GM23248 (cell line): ENCODE results near the gene MACROD2.

Experiments used
- EZH2 ChIP-seq: fragments of 200-600 bp; sonication (generic); IDR thresholded peaks from 2 replicates; pipeline ENCODE4 v1.6.1; 2018; ENCODE audit warnings: antibody characterized with exemption, mild to moderate bottlenecking; ENCODE audit not compliant: insufficient read depth, poor library complexity, severe bottlenecking
- EZH2phosphoT487 ChIP-seq: fragments of 200-600 bp; sonication (generic); IDR thresholded peaks from 2 replicates; pipeline ENCODE4 v1.6.1; 2018; ENCODE audit warnings: antibody characterized with exemption, moderate library complexity, mild to moderate bottlenecking, low read depth; ENCODE audit not compliant: insufficient read depth

DNA sequence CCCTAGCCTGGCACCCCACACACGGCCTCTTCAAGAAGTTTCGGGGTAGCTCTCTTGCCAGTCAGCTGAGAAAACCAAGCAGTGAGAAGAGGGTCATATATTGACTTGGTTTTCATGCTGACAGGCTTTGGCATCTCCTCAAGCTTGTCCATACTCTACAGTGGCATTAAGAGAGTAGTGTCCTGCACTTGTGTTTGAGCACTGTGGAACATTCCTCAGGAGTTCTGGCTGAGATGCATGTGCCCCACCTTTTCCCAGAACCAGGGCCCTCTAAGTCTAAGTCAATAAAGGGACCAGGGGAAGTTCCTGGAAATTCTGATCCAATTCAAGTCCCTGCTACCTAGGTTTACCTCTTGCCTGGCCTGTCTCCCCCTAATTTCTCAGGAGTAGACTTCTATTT lies 886.2 kb downstream of the MACROD2 start:
- TF ChIP-seq EZH2 (no peak), EZH2phosphoT487 (no peak)
